Stimulated activated CD8-positive, alpha-beta memory T cell treated with anti-CD3 and anti-CD28 coated beads, Interleukin-4, amount 100 ng/mL, for 4 hours (primary cell): ENCODE data around the gene PDCD6IP.
"Not testable (repeated sequence)": the region's sequence is repeated elsewhere in the genome, so short reads cannot be mapped to it uniquely, and the experiment has no call there.

ENCODE experiments used
- DNase-seq, 2 donors: peaks; one replicate each; pipeline ENCODE4 v3.0.0-alpha.2; 2020; ENCODE audit warnings: low read depth in 2 of 2, low spot score in 1 of 2

Gene PDCD6IP, protein sequence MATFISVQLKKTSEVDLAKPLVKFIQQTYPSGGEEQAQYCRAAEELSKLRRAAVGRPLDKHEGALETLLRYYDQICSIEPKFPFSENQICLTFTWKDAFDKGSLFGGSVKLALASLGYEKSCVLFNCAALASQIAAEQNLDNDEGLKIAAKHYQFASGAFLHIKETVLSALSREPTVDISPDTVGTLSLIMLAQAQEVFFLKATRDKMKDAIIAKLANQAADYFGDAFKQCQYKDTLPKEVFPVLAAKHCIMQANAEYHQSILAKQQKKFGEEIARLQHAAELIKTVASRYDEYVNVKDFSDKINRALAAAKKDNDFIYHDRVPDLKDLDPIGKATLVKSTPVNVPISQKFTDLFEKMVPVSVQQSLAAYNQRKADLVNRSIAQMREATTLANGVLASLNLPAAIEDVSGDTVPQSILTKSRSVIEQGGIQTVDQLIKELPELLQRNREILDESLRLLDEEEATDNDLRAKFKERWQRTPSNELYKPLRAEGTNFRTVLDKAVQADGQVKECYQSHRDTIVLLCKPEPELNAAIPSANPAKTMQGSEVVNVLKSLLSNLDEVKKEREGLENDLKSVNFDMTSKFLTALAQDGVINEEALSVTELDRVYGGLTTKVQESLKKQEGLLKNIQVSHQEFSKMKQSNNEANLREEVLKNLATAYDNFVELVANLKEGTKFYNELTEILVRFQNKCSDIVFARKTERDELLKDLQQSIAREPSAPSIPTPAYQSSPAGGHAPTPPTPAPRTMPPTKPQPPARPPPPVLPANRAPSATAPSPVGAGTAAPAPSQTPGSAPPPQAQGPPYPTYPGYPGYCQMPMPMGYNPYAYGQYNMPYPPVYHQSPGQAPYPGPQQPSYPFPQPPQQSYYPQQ

GRCh38 chr3:33798418-33799201 is at the start of gene PDCD6IP:
PDCD6IP (plus strand) TSS chr3:33798630; CDS start chr3:33798729, 99 bp downstream.
- DNase-seq, result peak; percentile 70 to 75

- DNase-seq, result no peak
Measured at GRCh38 chr3:33749546-33750210, 48.8 kb upstream of the PDCD6IP start.

- no peak for DNase-seq
Measured at GRCh38 chr3:33750211-33750548, 48.2 kb upstream of the PDCD6IP start.

DNA sequence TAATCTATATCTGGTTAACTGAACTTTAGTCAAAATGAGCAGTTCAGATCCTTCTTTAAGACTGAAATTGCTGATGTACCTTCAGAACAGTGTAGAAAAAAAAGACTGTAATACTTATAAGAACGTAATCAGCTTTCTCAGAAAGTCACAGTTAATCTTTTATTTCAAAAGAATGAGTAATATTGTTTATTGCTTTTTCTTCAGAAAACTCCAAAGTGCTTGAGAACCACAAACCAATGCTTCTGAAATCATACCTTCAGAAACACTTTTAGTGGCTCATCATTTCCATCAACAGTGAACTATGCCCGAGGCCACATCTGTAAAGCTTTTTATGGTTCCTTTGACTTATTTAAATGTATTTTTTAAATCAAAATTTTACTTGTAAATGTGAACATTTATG is 47.1 kb upstream of the PDCD6IP start:
- no peak for DNase-seq

GRCh38 chr3:33754391-33754790 is 44.0 kb upstream of the PDCD6IP start:
- DNase-seq, result not testable (repeated sequence)

GRCh38 chr3:33758281-33758680 is 40.1 kb upstream of the PDCD6IP start:
- no peak for DNase-seq

GRCh38 chr3:33758864-33759263 is 39.6 kb upstream of the PDCD6IP start:
- no peak for DNase-seq

DNA sequence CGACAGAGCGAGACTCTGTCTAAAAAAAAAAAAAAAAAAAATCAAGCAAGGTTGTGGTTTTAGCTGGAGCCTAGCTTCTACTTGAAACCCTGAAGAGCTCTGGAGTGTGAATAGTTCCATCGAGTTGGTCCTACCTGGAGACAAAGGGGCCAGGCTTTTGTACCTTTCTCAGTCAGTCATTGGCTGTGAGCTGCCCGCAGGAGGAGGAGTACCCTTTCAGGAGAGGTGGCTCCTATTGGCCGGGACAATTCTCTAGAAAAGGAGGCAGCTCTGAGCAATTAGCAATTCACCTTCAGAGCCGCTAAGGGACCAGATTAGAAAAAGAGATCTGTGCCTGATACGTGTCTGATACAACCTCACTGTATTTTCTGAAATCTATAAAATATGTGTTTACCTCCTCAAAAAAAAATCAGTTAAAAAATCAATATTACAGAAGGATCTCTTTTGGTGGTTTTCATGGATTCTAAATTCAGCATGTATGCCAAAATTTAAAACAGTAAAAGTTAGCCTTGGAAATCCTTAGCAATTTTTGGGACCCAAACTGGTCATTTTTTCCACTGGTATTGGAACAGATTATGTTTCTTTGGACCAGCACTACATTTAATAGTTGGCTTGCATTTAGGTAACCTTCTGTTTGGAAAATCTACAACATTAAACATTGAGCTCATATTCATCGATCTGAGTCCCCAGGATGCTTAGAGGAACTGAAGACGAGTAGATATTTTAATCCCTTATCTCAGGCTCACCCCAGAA is 29.7 kb upstream of the PDCD6IP start:
- DNase-seq, result no peak

DNA sequence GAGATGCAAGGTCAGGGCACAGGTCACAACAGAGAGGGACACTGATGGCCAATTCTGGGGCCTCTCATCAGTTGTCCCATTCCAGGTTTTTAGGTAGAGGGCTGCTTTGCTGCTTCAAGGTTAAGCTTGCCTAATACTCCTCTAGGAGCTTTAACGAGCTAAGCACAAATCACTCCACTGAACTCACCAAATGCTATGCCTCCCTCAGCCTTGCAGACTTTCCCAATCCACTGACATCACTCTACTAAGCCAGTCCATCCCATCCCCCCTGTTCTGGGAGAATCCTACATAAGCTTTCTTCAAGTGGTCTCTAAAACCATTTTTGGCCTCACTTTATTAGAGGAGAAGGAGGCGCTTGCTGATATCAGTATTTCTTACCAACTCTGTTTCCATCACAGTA is 24.8 kb upstream of the PDCD6IP start:
- DNase-seq, result no peak

- DNase-seq, result no peak
Measured at GRCh38 chr3:33775363-33775762, 23.1 kb upstream of the PDCD6IP start.

GRCh38 chr3:33777996-33778395 is 20.4 kb upstream of the PDCD6IP start:
- DNase-seq, result no peak

DNA sequence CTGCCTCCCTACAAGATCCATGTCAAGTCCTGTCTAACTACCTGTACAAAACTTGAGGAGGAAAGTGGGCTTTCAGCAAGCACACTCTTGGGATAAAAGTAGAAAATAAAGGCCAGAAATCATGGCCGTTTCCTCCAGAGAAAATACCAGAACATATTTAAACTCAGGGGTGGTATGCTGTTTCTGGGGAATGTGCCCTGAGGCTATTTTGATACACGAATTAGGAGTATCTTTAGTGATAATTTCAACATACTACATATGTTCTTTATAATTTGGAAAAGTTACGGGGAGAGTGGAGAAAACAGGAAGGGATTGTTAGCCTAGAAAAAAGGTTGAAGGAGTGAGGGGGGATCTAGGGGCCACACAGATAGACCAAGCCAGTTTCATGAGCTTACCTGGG is 18.7 kb upstream of the PDCD6IP start:
- DNase-seq, result no peak

DNA sequence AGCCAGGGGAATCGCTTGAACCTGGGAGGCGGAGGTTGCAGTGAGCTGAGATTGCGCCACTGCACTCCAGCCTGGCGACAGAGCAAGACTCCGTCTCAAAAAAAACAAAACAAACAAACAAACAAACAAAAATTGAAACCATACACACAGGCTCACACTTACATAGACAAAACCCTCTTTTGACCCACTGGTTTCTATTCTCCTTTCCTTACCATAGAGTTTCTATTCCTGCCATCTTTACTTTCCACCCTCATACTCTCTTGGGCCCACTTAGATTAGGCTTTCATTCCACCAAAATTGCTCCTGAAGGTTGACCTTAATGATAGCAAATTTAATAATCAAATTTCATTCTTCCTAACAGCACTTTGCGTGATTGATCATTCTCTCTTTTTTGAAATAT is 17.0 kb upstream of the PDCD6IP start:
- not testable (repeated sequence) for DNase-seq

GRCh38 chr3:33786565-33787327 is 11.7 kb upstream of the PDCD6IP start:
- no peak for DNase-seq

DNA sequence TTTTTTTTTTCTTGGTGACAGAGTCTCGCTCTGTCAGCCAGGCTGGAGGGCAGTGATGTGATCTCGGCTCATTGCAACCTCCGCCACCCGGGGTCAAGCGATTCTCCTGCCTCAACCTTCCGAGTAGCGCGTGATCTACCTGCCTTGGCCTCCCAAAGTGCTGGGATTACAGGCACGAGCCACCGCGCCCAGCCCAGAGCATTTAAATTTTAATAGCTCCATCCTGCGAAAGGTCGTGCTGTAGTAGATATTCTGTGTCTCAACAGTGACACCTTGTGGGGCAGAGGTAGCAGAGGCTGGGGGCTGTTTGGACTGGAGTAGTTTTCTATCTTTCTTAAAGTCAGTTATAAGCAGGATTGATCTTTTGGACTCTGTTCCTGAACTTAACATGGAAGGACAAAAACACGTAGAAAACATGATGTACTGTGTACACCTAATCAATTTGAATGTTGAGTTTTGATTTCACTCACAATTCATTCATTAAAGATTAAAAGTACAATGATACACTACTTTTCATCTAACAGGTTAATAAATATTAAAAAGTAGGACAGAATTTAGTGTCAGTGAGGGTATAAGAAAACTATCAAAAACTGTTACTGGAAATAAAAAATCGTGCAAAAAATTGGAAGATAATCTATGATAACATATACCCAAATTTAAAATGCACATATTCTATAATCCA is 11.0 kb upstream of the PDCD6IP start:
- DNase-seq, result peak; percentile 25 to 37

GRCh38 chr3:33789183-33789954 is 9.1 kb upstream of the PDCD6IP start:
- DNase-seq, result no peak

DNA sequence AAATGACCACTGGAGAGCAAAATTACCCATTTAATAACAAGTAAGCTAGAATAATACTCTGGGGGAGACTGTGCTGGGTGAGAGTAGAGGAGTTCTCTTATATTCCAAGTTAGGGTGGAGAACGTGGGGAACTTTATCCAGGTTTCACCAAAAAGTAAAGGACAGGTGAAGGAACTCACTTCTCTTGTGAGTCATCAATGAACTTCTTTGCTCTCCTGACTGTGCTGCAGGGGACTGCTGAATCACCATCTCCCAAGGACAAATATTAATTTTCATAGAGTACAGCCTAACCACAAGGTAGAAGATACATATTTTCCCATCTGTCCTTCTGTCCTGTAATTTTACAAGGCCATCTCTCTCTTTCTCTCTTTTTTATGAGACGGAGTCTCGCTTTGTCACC is 8.3 kb upstream of the PDCD6IP start:
- no peak for DNase-seq

GRCh38 chr3:33791477-33792166 is 6.8 kb upstream of the PDCD6IP start:
- no peak for DNase-seq
